Breast epithelium (tissue), 3 donors: ENCODE measurements around the gene TCTN2.

Experiments
- CTCF ChIP-seq, 3 donors: fragments of 450-650 bp; IDR thresholded peaks; one replicate each; pipeline ENCODE4 v1.5.1; 2016 to 2017; ENCODE audit warnings: antibody characterized with exemption in 3 of 3, mild to moderate bottlenecking in 3 of 3, moderate library complexity in 3 of 3
- POLR2A ChIP-seq: fragments of 450-650 bp; IDR thresholded peaks from one replicate; pipeline ENCODE4 v1.6.1; 2016; ENCODE audit warnings: antibody characterized with exemption, mild to moderate bottlenecking, moderate library complexity
- POLR2AphosphoS5 ChIP-seq, 3 donors: sonication (generic); formaldehyde crosslinking; IDR thresholded peaks; one replicate each; pipeline ENCODE4 v1.6.1; 2017; ENCODE audit warnings: antibody characterized with exemption in 3 of 3

DNA sequence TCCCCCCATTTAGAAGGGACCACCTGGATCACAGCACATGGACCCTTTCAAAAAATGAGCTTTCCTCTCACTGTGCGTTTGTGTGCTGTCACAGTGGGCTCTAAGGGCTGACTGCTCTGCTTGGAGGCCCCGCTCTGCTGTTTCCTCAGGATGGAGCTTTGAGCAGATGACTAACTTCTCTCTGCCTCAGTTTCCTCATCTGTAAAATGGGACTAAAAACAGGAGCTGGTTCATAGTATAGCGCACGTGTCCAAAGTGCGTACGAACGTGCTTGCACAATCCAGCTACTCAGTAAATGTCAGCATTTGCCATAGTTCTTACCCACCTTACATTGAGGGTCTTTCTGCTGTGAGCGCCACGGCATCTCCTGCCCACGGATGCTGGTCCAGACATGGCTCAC, 78.4 kb downstream of the TCTN2 start:
- TF ChIP-seq CTCF (IDR thresholded peaks at IDR 0.05) (no peak), POLR2A (no peak), POLR2AphosphoS5 (IDR thresholded peaks at IDR 0.05) (no peak)
